NCI-H2227 (cell line): ENCODE results near the gene KLK10.

Source experiments
- DNase-seq: peaks from one replicate; lab custom pipeline; 2025; ENCODE audit not compliant: unreplicated experiment; lab: John Stamatoyannopoulos, UW

The KLK10 gene, protein sequence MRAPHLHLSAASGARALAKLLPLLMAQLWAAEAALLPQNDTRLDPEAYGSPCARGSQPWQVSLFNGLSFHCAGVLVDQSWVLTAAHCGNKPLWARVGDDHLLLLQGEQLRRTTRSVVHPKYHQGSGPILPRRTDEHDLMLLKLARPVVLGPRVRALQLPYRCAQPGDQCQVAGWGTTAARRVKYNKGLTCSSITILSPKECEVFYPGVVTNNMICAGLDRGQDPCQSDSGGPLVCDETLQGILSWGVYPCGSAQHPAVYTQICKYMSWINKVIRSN

DNA sequence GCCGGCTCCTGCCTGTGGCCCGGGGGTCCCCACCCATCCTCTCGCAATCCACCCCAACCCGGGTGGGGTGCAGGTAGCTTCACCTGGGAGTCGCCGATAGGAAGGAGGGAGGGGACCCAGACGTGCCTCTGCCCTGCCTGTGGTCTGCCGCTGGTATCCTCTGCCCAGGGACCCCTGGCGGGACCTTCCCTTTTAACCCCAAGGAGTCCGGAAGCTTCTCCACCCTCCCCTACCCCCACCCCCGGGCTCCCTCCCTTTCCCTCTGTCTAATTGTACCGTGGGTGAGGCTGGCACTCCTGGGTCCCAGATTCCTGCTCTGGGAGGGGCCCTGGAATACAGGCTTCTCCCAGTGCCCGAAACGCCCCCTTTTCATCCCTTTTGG, at the start of gene KLK10:
TSS of gene KLK10 (minus strand) at position 166 of the 382 bp plus-strand sequence. CDS start 579 bp downstream, outside the sequence.
- no peak for DNase-seq

DNA sequence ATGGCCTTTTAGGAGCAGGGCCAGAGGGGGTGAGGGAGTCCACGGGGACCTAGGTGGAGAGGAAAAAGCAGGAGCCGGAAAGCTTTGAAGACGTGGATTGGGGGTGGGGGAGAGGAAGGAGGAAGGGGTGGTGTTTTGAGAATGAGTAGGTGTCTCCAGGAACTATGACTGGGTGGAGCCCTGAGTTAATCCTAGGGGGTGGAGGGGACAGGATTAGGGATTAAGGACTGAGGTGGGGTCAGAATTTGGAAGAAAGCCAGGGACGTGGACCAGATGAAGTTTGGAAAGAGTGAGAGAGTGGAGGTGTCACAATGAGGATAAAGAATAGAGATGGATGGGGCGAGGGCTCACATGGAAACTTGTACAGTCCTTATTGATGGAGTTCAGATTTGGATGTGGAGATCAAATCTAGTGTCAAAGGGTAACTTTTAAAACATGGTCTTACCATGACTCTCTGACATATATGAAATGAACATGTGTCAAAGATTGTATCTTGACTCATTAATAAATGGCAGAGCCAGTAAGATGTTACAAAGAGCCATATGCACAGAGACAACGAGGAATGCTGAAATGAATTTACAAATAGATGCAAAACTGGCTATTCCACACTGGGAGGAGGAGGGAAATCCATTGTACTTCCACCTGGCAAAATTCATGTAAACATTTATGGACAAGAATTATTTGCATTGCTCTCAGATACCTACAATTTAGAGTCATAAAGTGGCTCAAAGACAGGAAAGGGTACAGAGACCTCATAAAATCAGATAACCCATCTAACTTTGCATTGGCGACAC, 47.1 kb upstream of the KLK10 start:
- no peak for DNase-seq

DNA sequence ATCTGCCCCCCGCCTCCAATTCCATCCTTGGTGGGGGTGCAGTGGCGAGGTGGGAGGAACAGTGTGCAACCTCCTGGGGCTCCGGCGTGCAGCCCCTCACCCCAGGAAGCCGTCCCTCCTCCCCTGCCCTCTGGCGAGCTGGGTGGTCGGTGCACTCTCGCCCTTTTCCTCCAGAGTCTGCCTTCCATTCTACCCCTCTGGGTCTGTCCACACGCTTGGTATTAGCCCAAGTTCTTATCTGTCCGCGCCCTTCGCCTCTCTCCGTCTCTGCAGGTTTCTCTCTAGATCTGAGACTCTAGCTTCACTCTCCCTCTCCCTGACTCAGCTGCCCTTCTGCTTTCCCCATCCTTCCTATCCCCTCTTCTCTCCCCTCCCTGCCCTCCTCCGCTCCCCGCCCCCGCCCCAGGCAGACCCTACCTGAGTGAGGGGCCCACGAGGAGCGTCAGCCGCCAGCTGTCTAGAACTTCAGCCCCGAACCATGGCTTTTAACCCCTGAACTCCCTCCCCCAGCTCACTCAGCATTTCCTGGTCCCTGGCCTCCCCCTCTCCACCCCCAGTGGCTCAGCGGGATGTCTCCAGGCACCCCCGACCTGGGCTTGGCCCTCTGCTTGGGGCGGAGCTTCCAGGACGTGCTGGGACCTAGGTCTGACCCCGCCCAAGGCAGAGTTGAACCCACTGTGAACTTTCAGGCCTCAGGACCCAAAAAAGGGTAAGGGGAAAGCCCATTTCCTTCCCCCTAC, 45.9 kb upstream of the KLK10 start:
- no peak for DNase-seq

DNA sequence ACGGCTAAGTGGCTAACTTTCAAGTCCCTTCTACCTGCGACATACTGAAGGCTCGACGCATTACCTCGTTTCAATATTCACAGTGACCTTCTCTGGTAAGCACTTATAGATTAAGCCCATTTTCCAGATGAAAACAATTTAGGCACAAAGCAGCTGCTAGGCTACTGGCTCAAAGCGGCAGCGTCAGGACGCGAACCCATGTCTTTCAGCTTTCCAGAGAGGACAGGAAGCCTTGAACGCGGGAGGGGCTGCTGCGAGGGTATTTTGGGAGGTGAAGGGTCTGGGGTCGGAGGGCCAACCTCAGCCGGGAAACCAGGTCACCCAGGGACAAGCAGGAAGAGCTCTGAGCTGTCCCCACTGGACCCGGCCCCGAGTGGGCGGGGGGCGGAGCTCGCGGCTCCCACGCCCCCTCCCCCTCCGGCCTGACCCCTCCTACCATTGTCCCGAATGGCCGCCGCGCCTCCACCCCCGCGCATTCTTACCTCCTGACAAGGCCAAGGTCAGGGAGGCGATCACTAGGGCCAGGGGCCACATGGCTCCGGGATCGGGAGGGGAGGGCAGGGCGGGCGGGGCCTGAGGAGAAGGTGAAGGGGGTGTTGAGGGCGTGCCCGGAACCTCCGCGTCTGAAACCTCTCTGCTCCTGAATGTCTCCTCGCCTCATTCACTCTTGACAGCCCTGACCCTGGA, 45.2 kb upstream of the KLK10 start, which contains the start of gene KLK13:
TSS of gene KLK13 (minus strand) at position 559 of the 687 bp plus-strand sequence. CDS start at position 534, 25 bp downstream.
- no peak for DNase-seq

DNA sequence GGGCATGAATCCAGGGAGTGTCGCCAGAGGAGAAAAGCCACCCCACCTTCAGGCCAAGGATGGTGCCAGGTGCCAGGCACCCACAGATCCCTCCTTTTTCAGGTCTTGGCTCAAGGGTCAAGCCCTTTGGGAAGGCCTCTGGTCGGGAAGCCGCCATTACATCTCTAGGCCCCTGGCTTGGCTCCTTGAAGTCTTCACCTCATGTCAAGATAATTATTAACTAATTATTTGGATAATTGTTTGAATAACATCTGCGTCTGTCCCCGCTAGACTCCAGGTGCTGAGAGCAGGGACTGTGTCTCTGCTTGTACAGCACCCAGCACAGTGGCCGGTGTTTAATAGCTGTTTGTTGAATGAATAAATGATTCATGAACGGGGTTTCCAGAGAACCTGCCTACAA, 44.2 kb upstream of the KLK10 start:
- DNase-seq = no peak

DNA sequence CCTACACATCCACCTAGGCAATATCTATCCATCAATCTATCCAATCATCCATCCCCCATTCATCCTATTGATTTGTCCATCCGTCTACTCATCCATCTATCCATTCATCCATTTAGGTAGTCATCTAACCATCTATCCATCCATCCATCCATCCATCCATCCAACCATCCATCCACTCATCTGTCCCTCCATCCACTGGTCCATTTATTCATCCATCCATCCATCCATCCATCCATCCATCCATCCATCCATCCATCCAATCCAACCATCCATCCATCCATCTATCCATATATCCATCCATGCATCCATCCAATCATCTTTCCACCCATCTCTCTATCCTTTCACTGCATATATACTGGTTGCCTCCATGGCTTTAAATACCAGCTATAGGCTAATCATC, 41.5 kb upstream of the KLK10 start:
- DNase-seq = no peak

DNA sequence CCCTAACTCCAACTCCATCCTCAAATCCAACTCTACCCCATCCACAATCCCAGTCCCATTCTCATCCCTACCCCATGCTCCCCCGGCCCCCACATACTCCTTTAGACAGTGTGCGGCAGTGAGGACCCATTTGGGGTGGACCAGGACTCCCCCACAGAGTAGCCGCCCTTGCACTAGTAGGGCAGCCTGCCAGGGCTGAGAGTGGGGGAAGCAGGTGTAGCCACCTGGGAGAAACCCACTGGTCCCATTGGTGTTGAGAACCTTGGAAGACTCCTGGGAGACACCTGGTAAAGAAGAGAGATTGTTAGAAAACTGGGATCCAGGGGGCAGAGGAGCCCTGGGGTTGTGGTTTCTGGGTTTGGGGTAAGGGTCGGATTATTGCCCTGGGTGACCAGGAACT, 40.8 kb upstream of the KLK10 start:
- no peak for DNase-seq

DNA sequence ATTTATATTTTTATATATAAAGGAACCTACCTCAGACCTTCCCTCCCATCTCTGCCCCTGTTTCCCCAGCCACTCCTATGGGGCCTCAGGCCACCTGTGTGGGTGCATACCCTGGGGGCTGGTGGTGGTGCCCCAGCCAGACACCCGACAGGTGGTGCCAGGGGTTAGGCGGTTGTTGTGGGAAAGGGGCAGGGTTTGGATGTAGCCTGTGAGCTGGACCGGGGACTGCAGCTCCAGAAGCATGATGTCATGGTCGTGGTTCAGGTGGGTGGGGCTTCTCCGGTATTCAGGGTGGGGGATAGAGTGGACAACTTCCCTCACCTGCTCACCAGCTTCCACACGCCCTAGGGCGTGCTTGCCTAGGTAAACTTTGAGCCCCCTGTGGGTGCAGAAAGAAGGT, 40.2 kb upstream of the KLK10 start:
- no peak for DNase-seq

DNA sequence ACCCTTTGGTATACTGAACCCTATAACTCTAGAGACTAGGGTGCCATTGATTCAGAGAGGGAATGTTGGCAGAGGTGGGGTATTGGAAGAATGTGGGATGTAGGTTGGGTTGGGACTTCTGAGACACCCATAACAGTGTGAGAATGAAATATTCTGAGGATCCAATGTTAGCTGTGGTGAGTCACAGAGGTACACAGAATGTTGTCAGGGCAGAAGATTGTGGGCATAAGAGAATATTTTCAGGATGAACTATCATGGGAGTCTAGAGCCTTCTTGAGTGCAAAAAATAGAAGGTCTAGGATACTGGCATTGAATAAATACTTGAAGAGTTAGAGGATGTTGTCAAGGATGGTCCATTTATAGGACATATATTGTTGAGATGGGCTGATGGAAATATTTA, 36.4 kb upstream of the KLK10 start:
- no peak for DNase-seq

DNA sequence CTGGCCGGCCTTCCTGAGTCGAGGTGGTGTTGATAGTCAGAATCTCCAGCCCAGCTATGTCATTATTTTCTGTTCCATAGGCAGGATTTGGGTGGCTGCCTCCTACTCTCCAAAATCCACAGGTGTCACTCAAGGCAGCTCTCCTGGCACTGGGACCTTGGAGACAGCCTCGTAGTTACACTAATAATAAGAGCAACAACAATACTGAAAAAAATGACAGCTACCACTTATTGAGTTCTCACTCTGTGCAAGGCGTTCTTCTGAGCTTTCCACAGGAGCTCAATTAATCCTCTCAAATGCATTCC, 27.5 kb upstream of the KLK10 start:
- no peak for DNase-seq

DNA sequence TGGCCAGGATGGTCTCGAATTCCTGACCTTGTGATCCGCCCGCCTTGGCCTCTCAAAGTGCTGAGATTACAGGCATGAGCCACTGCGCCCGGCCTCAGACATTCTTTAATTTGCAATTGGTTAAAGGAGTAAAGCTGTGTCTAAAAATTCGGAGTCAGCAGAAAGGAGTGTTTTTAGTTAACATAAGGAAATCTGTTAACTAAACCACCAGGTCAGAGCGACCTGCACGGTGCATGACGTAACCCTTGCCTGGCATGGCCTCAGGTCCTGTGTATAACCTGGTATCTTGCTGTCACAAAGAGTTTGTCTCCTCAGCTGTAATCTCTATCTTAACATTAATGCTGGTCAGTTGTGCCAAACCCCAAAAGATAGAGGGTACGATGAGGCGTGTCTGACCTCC, 24.8 kb upstream of the KLK10 start:
- DNase-seq = no peak

DNA sequence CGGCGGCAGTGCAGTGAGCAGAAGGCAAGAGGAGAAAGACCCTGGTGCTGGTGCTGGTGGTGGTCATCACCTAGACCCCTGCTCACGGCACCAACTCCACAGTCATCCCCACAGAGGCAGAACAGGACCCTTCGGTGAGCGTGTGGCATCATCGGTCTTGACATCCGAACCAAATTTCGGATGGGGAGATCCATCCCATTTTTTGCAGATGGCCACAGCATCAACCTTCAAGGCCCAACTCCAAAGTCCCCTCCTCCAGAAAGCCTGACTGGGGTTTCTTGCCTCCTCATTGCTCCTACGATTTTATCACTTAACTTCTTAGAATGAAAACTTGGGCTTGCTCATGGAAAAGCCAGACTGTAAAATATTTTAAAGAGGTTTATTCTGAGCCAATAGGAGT, 24.0 kb upstream of the KLK10 start:
- DNase-seq = no peak

DNA sequence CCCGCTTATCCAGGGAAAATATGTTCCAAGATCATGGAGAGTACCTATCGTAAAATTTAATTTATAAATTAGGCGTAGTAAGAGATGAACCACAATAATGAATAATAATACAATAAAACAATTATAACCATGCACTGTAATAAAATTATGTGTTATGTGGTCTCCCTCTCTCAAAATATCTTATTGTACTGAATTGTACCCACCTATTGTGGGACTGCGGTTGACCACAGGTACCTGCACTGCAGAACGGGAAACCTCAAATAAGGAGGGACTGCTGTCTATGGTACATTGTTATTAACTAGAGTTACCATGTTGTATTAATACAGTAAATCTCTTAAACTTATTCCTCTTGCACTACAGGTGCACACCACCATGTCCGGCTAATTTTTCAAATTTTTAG, 20.6 kb upstream of the KLK10 start:
- no peak for DNase-seq

DNA sequence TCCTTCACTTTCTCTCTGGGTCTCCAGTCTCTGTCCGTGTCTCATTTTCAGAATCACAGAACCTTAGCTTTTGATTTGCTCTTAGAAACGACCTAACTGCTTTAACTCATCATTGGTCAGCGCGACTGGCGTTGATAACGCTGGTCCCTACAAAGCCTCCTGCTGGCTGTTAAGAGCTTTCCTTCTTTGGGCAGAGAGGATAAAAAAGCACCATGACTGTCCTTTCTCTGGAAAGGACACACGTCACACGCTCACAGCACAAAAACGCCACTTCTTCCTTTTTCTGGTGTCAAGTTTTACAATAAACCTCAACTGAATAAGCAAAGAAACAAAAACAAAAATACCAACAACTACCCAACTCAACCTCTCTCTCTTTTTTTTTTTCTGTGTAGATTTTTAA, 17.0 kb upstream of the KLK10 start:
- DNase-seq = peak; percentile 31

DNA sequence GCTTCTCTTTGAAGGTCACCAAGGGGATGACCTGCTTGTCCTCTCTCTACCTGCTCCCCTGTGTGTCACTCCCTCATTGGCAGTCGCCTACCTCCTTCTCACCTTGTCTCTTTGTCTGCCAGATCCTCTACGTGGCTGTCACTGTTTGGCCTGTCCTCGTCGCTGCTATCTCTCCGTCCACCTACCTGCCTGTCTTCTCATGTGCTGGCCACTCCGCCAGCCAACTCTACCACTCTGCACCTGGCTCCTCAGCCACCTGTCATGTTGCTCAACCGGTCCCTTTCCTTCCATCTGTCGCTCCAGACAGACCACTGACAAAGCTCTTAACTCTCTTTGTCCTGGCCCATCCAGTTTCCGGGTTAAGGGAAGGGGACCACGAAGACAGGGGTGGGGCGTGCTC, 15.2 kb upstream of the KLK10 start, which contains the start of gene KLK12:
TSS of gene KLK12 (minus strand) at position 299 of the 400 bp plus-strand sequence. CDS start 381 bp downstream, outside the sequence.
- no peak for DNase-seq

DNA sequence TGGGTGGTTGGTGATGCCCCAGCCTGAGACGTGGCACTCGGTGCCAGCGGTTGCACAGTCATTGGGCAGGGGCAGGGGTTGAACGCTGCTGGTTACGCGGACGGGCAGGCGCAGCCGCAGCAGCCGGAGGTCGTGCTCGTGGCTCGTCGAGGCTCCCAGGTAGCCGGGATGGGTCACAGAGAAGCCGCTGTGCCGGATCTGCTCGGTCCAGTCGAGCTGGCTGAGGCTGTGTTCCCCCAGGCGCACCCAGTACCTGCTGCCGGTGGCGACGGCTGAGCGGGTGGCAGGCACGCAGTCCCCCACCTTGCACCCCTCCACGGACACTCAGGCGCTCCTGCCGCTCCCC, 12.3 kb upstream of the KLK10 start:
- no peak for DNase-seq

DNA sequence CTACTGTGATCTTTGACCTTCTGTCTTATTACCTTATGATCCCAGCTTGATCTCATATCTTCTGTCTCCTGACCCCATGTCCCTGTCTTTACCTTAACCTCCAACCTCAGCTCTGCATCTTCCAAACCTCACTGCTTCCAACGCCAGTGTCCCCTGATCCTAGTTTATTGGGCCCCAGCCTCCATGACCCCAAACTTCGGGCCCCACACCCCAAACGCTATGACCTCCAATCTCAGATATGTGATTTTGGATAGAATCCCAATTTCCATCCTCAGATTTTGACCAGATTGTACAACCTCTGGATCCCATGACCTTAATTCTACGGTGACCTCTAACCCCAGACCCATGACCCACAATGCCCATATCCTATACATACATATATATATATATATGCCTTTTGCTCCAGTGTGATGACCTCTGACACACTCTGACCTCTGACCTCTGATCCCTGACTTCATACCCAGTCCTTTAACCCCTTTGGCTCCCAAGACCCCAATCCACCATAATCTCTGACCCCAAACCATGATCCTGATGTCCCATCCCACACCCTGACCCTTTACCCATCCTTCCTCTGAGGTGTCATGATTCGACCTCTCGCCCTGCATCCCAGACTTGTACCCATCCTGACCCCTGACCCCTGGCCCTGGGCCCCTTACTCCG, 11.8 kb upstream of the KLK10 start:
- no peak for DNase-seq

DNA sequence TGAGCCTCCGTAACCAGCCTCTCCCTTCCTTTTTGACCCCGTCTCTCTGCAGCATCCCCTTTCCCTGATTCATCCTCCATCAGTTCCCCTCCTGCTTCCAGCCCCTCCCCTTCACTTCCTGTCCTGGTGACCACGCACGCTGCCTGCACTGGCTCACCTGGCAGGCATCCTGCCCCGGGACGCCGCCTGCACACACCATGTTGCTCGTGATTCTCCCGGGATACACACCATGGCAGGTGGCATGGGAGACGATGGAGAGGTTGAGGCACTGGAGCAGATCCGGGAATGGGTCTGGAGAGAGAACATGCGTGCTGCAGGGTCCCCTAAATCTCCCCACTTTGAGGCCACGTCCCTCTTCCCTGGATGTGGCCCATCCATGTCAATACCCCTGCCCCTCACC, 11.1 kb upstream of the KLK10 start:
- DNase-seq = no peak

DNA sequence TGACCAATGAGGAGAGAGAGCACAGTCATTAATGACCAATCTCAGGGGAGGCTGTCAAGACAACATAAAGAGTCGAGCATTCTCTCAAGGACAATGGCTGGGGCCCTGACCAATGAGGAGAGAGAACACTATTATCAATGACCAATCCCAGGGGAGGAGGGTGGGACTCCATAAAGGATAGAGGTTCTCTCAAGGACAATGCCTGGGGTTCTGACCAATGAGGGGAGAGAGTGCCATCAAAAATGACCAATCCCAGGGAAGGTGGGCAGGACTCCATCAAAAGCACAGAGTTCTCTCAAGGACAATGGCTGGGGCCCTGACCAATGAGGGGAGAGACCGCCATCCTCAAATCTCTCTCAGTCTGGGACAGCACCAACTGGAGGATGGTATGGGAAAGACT, 10.2 kb upstream of the KLK10 start:
- DNase-seq = no peak

DNA sequence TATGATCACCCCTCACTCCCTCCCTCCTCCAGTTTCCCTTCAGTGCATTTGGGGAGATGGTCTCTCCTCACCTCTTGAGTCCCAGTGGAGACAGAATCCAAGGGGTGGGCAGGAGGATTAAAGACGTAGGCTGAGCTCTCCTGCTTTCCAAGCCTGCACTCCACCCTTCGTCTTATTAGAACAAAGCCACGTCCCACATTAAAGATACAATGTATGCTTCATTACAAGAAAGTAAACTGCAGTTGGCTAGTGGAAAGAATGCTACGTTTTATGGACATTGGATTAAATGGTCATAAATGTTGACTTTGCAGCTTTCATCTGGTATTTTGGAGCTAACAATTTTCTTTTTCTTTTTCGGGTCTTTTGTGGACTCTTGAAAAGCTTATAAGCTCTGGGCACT, 8.4 kb upstream of the KLK10 start:
- DNase-seq = no peak
